Large intestine (tissue), 3 donors: ENCODE results near the gene PCTP. TPM values are rescaled to one million over a fixed set of nuclear protein-coding genes. Genes with fewer than 3 reads are reported as not detected.

ENCODE experiments used
- DNase-seq, 2 donors: peaks; one replicate each; pipeline versions ENCODE4 v3.0.0 to v3.0.0-alpha.2; 2013
- H3K27ac ChIP-seq: one replicate; pipeline ENCODE4 v1.5.1; 2013; ENCODE audit warnings: low read length
- H3K27me3 ChIP-seq: 2 replicates; pipeline ENCODE4 v1.6.1; 2013; ENCODE audit warnings: low read length; ENCODE audit not compliant: control insufficient read depth, insufficient read depth
- H3K36me3 ChIP-seq: 2 replicates; pipeline ENCODE4 v1.6.1; 2013; ENCODE audit warnings: low read length; ENCODE audit not compliant: control insufficient read depth, insufficient read depth
- H3K4me1 ChIP-seq: one replicate; pipeline ENCODE4 v1.6.1; 2013; ENCODE audit warnings: low read length; ENCODE audit not compliant: control insufficient read depth, insufficient read depth
- H3K4me3 ChIP-seq: one replicate; pipeline ENCODE4 v1.5.1; 2013; ENCODE audit warnings: low read length
- H3K9me3 ChIP-seq: one replicate; pipeline ENCODE4 v1.6.1; 2013; ENCODE audit warnings: mild to moderate bottlenecking, low read depth, low read length, moderate library complexity; ENCODE audit not compliant: control insufficient read depth
- WGBS: methylation state at CpG from one replicate; pipeline ENCODE4 v1.1.5; 2013; ENCODE audit warnings: low lambda C conversion rate; ENCODE audit not compliant: insufficient coverage; 5-methylcytosine and 5-hydroxymethylcytosine counted together
- polyA plus RNA-seq: library from polyadenylated mRNA; unstranded; fragments of 120-200 nt; gene quantifications from one replicate; pipeline ENCODE4 v1.2.1, GENCODE V29; 2013

The PCTP gene
- polyA plus RNA-seq, 1 donor, result 20.6 TPM

GRCh38 chr17:55818026-55818425, 67.2 kb downstream of the PCTP start:
- no peaks in the 10 kb centered on the region for H3K9me3 ChIP-seq
- H3K4me3 ChIP-seq, result no peak overlapping the region
- DNase-seq, result no peak
- WGBS, result 80% methylated on average over 1 of the region's 3 CpGs
- H3K27me3 ChIP-seq, result no peaks in the 10 kb centered on the region
- H3K36me3 ChIP-seq, result no peaks in the 10 kb centered on the region
- H3K27ac ChIP-seq, result no peak overlapping the region
- H3K4me1 ChIP-seq, result no peaks in the 10 kb centered on the region

- Histone ChIP-seq H3K27ac (no peak overlapping the region), H3K27me3 (no peaks in the 10 kb centered on the region), H3K9me3 (no peaks in the 10 kb centered on the region), H3K36me3 (no peaks in the 10 kb centered on the region), H3K4me1 (no peaks in the 10 kb centered on the region), H3K4me3 (no peak overlapping the region)
- WGBS, result 80% methylated on average over 1 of the region's 5 CpGs
- DNase-seq, result no peak
These were observed 67.9 kb downstream of the PCTP start for GRCh38 chr17:55818451-55819375.

GRCh38 chr17:55820675-55821074, 69.8 kb downstream of the PCTP start:
- no peak overlapping the region for H3K4me3 ChIP-seq
- no peaks in the 10 kb centered on the region for H3K4me1 ChIP-seq
- no peaks in the 10 kb centered on the region for H3K9me3 ChIP-seq
- H3K27ac ChIP-seq, result no peak overlapping the region
- no peak for DNase-seq
- H3K27me3 ChIP-seq, result no peaks in the 10 kb centered on the region
- no peaks in the 10 kb centered on the region for H3K36me3 ChIP-seq

- Histone ChIP-seq H3K27ac (no peak overlapping the region), H3K27me3 (no peaks in the 10 kb centered on the region), H3K36me3 (no peaks in the 10 kb centered on the region), H3K4me1 (no peaks in the 10 kb centered on the region), H3K4me3 (no peak overlapping the region), H3K9me3 (no peaks in the 10 kb centered on the region)
- 68% methylated on average over 2 of the region's 4 CpGs for WGBS
- DNase-seq, result no peak
These were observed 71.2 kb downstream of the PCTP start for GRCh38 chr17:55822028-55822427.

GRCh38 chr17:55825213-55825612, 74.4 kb downstream of the PCTP start:
- H3K9me3 ChIP-seq, result no peaks in the 10 kb centered on the region
- H3K27me3 ChIP-seq, result no peaks in the 10 kb centered on the region
- no peak for DNase-seq
- H3K4me1 ChIP-seq, result no peaks in the 10 kb centered on the region
- H3K27ac ChIP-seq, result no peak overlapping the region
- H3K36me3 ChIP-seq, result no peaks in the 10 kb centered on the region
- WGBS, result no CpG with 5 or more reads among the region's 2 CpGs
- H3K4me3 ChIP-seq, result no peak overlapping the region

Other genes with a start within 250 kb of the PCTP start
- not detected for gene SMIM36, start 239.6 kb upstream of the PCTP start, polyA plus RNA-seq
- 12.6 TPM for gene TMEM100, start 28.2 kb upstream of the PCTP start, polyA plus RNA-seq